Colonic mucosa (tissue), 4 donors: ENCODE measurements around the gene KCNH3. TPM values are rescaled to one million over a fixed set of nuclear protein-coding genes. Genes with fewer than 3 reads are reported as not detected.
A peak's percentile ranks its signal among the peaks of the same experiment; 100 is the strongest.

Source experiments
- DNase-seq: peaks from one replicate; pipeline ENCODE4 v3.0.0-alpha.2; 2020
- H3K27ac ChIP-seq: fragments of 200-600 bp; one replicate; pipeline ENCODE4 v1.8.0; 2021
- H3K27me3 ChIP-seq: fragments of 200-600 bp; one replicate; pipeline ENCODE4 v1.8.0; 2021
- H3K36me3 ChIP-seq: fragments of 200-600 bp; one replicate; pipeline ENCODE4 v1.8.0; 2021
- H3K4me1 ChIP-seq: fragments of 200-600 bp; one replicate; pipeline ENCODE4 v1.8.0; 2021; ENCODE audit warnings: mild to moderate bottlenecking
- H3K4me3 ChIP-seq: fragments of 200-600 bp; one replicate; pipeline ENCODE4 v1.8.0; 2021
- H3K9ac ChIP-seq, 2 donors: one replicate each; pipeline ENCODE4 v1.7.0; 2013; ENCODE audit warnings: control low read depth in 2 of 2, low read depth in 2 of 2, low read length in 2 of 2
- H3K9me3 ChIP-seq: fragments of 200-600 bp; one replicate; pipeline ENCODE4 v1.8.0; 2021
- intact Hi-C: fragments of 100-400 bp; cut with DNase I; formaldehyde crosslinking; loops from one replicate; pipeline ENCODE4 v1.14.1; 2022
- total RNA-seq, 2 donors: library from RNA; stranded (reverse); fragmentation: NEBNext Ultra II Directional in 1 of 2; extraction: Animal tissue kit (Norgen Biotek cat#: 25700) in 1 of 2; gene quantifications; one replicate each; pipeline ENCODE4 v1.2.1, GENCODE V29; 2021
- TF ChIP-seq, protein P1 (sequence below): fragments of 200-600 bp; IDR thresholded peaks from one replicate; pipeline ENCODE4 v1.8.0; 2022; ENCODE audit warnings: antibody characterized with exemption, mild to moderate bottlenecking
- donor health status: healthy.
- donor health status: DM: no; HTN: no; CAD: no.
- donor health status: DM: no; HTN: no; CAD: no.

KCNH3 gene
- total RNA-seq, 2 donors from 2014 or later, result 0.05 to 0.13 TPM

GRCh38 chr12:49493900-49494299 lies 44.9 kb upstream of the KCNH3 start:
- intact Hi-C loops, result no loop called here
- no peak for DNase-seq
- no peaks in the 10 kb centered on the region for H3K9me3 ChIP-seq
- H3K9ac ChIP-seq, result no peak overlapping the region
- no peaks in the 10 kb centered on the region for H3K4me1 ChIP-seq
- no peaks in the 10 kb centered on the region for H3K27me3 ChIP-seq
- peaks cover 5% of the 10 kb centered on the region for H3K36me3 ChIP-seq
- no peak overlapping the region for H3K4me3 ChIP-seq
- H3K27ac ChIP-seq, result no peak overlapping the region
- TF ChIP-seq, protein P1, sequence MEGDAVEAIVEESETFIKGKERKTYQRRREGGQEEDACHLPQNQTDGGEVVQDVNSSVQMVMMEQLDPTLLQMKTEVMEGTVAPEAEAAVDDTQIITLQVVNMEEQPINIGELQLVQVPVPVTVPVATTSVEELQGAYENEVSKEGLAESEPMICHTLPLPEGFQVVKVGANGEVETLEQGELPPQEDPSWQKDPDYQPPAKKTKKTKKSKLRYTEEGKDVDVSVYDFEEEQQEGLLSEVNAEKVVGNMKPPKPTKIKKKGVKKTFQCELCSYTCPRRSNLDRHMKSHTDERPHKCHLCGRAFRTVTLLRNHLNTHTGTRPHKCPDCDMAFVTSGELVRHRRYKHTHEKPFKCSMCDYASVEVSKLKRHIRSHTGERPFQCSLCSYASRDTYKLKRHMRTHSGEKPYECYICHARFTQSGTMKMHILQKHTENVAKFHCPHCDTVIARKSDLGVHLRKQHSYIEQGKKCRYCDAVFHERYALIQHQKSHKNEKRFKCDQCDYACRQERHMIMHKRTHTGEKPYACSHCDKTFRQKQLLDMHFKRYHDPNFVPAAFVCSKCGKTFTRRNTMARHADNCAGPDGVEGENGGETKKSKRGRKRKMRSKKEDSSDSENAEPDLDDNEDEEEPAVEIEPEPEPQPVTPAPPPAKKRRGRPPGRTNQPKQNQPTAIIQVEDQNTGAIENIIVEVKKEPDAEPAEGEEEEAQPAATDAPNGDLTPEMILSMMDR, result no peak

DNA sequence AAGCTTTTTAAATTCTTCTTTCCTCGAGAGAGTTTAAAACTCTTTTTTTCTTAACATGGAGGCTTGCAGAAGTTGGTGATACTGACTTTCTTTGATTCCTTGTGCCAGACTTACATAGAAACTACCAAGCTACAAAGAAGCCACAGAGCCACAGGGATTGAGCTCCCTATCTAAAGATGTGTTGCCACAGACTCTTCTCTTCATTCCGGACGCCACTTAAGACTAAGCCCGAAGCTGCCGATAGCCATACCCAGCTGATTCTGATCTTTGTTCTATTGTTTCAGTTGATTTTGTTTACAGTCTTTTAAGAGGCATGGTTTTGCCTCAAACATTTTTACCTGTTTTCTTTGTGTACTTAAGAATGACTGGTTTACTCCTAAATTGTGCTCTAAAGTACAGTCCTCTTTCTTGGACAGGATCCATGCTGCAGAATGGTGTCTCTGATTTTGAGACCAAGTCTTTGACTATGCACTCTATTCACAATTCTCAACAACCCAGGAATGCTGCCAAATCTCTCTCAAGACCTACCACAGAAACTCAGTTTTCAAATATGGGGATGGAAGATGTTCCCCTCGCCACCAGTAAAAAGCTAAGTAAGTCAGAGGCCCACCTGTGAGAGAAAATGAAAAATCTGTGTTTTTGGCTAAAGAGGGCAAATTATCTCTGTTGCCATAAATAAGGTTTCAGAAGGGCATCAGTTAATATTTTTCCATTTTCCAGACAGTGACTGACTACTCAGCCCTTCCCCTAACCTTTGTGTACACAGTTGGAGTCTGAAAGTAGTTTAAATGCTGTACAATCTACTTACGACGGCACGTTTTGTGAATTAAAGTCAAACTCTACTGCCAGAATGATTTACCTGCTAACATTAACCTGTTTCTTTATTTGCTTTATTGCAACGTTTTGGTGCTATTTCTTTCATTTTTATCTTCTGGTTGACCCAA lies 42.1 kb upstream of the KCNH3 start:
- DNase-seq, result no peak
- no peaks in the 10 kb centered on the region for H3K27me3 ChIP-seq
- no peak overlapping the region for H3K4me3 ChIP-seq
- no peaks in the 10 kb centered on the region for H3K9me3 ChIP-seq
- no peak overlapping the region for H3K27ac ChIP-seq
- no peaks in the 10 kb centered on the region for H3K4me1 ChIP-seq
- TF ChIP-seq, protein P1, result no peak
- no peak overlapping the region for H3K9ac ChIP-seq
- intact Hi-C loops, result no loop called here
- H3K36me3 ChIP-seq, result no peaks in the 10 kb centered on the region

- TF ChIP-seq, protein P1, result no peak
- no peaks in the 10 kb centered on the region for H3K27me3 ChIP-seq
- intact Hi-C loops, result no loop called here
- H3K9ac ChIP-seq, result no peak overlapping the region
- no peaks in the 10 kb centered on the region for H3K36me3 ChIP-seq
- no peaks in the 10 kb centered on the region for H3K4me1 ChIP-seq
- no peaks in the 10 kb centered on the region for H3K9me3 ChIP-seq
- no peak for DNase-seq
- no peak overlapping the region for H3K27ac ChIP-seq
- no peak overlapping the region for H3K4me3 ChIP-seq
Observed at GRCh38 chr12:49501895-49502294, 36.9 kb upstream of the KCNH3 start.

DNA sequence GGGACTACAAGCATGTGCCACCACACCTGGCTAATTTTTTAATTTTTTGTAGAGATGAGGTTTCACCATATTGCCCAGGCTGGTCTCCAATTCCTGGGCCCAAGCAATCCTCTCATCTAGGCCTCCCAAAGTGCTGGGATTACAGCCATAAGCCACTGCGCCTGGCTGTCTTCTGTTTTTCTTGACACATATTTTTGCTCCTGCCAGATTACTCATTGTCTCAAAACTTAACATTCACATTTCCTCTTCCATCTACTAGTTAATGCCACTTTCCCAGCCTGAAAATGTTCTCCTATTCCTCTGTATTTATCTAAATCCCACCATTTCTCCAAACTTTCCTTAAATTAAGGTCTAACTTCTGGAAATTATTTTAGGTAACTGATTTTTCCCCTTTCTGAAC lies 36.2 kb upstream of the KCNH3 start:
- TF ChIP-seq, protein P1, result no peak
- H3K27me3 ChIP-seq, result no peaks in the 10 kb centered on the region
- no peak for DNase-seq
- H3K36me3 ChIP-seq, result no peaks in the 10 kb centered on the region
- intact Hi-C loops, result no loop called here
- no peak overlapping the region for H3K9ac ChIP-seq
- H3K4me3 ChIP-seq, result no peak overlapping the region
- no peaks in the 10 kb centered on the region for H3K4me1 ChIP-seq
- no peaks in the 10 kb centered on the region for H3K9me3 ChIP-seq
- no peak overlapping the region for H3K27ac ChIP-seq

GRCh38 chr12:49503674-49504180 lies 35.1 kb upstream of the KCNH3 start:
- H3K9me3 ChIP-seq, result no peaks in the 10 kb centered on the region
- peak overlapping the region in 1 of 2 donors; percentile 40 for H3K9ac ChIP-seq
- no peaks in the 10 kb centered on the region for H3K36me3 ChIP-seq
- peak overlapping the region; percentile 45 for H3K27ac ChIP-seq
- H3K27me3 ChIP-seq, result no peaks in the 10 kb centered on the region
- intact Hi-C loops, result no loop called here
- TF ChIP-seq, protein P1, result no peak
- DNase-seq, result peak; percentile 53
- no peaks in the 10 kb centered on the region for H3K4me1 ChIP-seq
- H3K4me3 ChIP-seq, result no peak overlapping the region
